GM19025 (cell line): Measurements from ENCODE around the gene PYCARD.

Experiments used
- ATAC-seq: cut with Tn5 transposase; IDR thresholded peaks from one replicate; pipeline ENCODE4 v1.9.1; 2021; ENCODE audit warnings: mild to moderate bottlenecking, low read depth, moderate library complexity; ENCODE audit not compliant: unreplicated experiment

Gene PYCARD

DNA sequence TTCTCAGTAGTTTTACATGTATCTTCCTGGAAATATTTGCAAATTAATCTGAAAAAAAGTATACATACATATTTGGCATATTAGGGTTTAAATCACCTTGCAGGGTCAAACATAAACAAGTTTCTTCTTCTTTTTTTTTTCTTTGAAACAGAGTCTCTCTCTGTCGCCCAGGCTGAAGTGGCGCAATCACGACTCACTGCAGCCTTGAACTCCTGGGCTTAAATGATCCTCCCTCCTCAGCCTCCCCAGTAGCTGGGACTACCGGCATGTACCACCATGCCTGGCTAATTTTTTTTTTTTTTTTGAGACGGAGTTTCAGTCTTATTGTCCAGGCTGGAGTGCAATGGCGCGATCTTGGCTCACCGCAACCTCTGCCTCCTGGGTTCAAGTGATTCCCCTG lies 35.2 kb downstream of the PYCARD start:
- ATAC-seq = no peak

- ATAC-seq = no peak
Observed at GRCh38 chr16:31157136-31157535, 45.4 kb downstream of the PYCARD start.
